CD14-positive monocyte (primary cell): Measurements from ENCODE around the gene KRTAP3-3. TPM values are rescaled to one million over a fixed set of nuclear protein-coding genes. Genes with fewer than 3 reads are reported as not detected.

Experiments
- DNase-seq, 3 donors: peaks; one replicate each; pipeline ENCODE4 v3.0.0-alpha.2; 2011 to 2022
- H2AFZ ChIP-seq: 2 replicates; pipeline ENCODE4 v1.6.0; 2012; ENCODE audit warnings: mild to moderate bottlenecking, low read depth, low read length, inconsistent platforms; ENCODE audit not compliant: insufficient read depth, poor library complexity, severe bottlenecking
- H3K27ac ChIP-seq, 2 donors: 1 replicate in 1 of 2; 2 replicates in 1 of 2; pipeline ENCODE4 v1.5.1; 2012 to 2013; ENCODE audit warnings: low read length in 2 of 2, control low read depth in 1 of 2, inconsistent platforms in 1 of 2, low read depth in 1 of 2, mild to moderate bottlenecking in 1 of 2
- H3K27me3 ChIP-seq, 2 donors: one replicate each; pipeline versions ENCODE4 v1.6.0 to v1.6.1; 2011 to 2013; ENCODE audit warnings: low read length in 2 of 2; ENCODE audit not compliant: control insufficient read depth in 2 of 2, insufficient read depth in 2 of 2
- H3K36me3 ChIP-seq, 2 donors: replicated peaks in 1 of 2; 1 replicate in 1 of 2; 2 replicates in 1 of 2; pipeline versions ENCODE4 v1.5.1 to v1.6.1; 2012 to 2013; ENCODE audit warnings: low read length in 2 of 2, control low read depth in 1 of 2, inconsistent platforms in 1 of 2, mild to moderate bottlenecking in 1 of 2; ENCODE audit not compliant: insufficient read depth in 2 of 2, control insufficient read depth in 1 of 2
- H3K4me1 ChIP-seq, 2 donors: 1 replicate in 1 of 2; 2 replicates in 1 of 2; pipeline versions ENCODE4 v1.5.1 to v1.6.1; 2012 to 2013; ENCODE audit warnings: low read length in 2 of 2, control low read depth in 1 of 2, inconsistent platforms in 1 of 2, mild to moderate bottlenecking in 1 of 2, moderate library complexity in 1 of 2; ENCODE audit not compliant: insufficient read depth in 2 of 2, control insufficient read depth in 1 of 2
- H3K4me2 ChIP-seq: replicated peaks from 2 replicates; pipeline ENCODE3; 2012; ENCODE audit warnings: low read length, moderate library complexity, mild to moderate bottlenecking; ENCODE audit not compliant: poor library complexity, severe bottlenecking; ENCODE audit errors: extremely low read depth
- H3K4me3 ChIP-seq, 3 experiments: fragments of 200-600 bp in 1 of 3; sonication (generic) in 1 of 3; replicated peaks in 1 of 3; 1 replicate in 2 of 3; 2 replicates in 1 of 3; pipeline ENCODE4 v1.5.1; 2011 to 2013; ENCODE audit warnings: low read length in 3 of 3, mild to moderate bottlenecking in 3 of 3, control low read depth in 2 of 3, low read depth in 2 of 3, inconsistent platforms in 1 of 3, moderate library complexity in 1 of 3
- H3K79me2 ChIP-seq: 2 replicates; pipeline ENCODE4 v1.6.0; 2012; ENCODE audit warnings: mild to moderate bottlenecking, control low read depth, inconsistent platforms, low read length, moderate library complexity; ENCODE audit not compliant: insufficient read depth
- H3K9ac ChIP-seq: 2 replicates; pipeline ENCODE4 v1.6.0; 2017; ENCODE audit warnings: low read length, mild to moderate bottlenecking; ENCODE audit not compliant: insufficient read depth, poor library complexity, severe bottlenecking
- H3K9me3 ChIP-seq, 2 donors: replicated peaks in 1 of 2; 1 replicate in 1 of 2; 2 replicates in 1 of 2; pipeline versions ENCODE4 v1.5.1 to v1.6.1; 2012 to 2013; ENCODE audit warnings: low read length in 2 of 2, control low read depth in 1 of 2; ENCODE audit not compliant: control insufficient read depth in 1 of 2, insufficient read depth in 1 of 2
- H4K20me1 ChIP-seq: 2 replicates; pipeline ENCODE4 v1.6.0; 2012; ENCODE audit warnings: mild to moderate bottlenecking, low read length, control low read depth, moderate library complexity; ENCODE audit not compliant: insufficient read depth
- H3K27ac Mint-ChIP-seq, 7 donors: one replicate each; pipeline ENCODE4 v1.8.0; 2020; ENCODE audit warnings: mild to moderate bottlenecking in 7 of 7, mixed read lengths in 7 of 7, moderate library complexity in 6 of 7, inconsistent platforms in 2 of 7
- H3K27me3 Mint-ChIP-seq, 3 donors: one replicate each; pipeline ENCODE4 v1.8.0; 2021 to 2022; ENCODE audit warnings: low read depth in 3 of 3, mild to moderate bottlenecking in 3 of 3, mixed read lengths in 3 of 3, moderate library complexity in 3 of 3, inconsistent platforms in 1 of 3
- H3K36me3 Mint-ChIP-seq, 2 donors: one replicate each; pipeline ENCODE4 v1.8.0; 2020; ENCODE audit warnings: mixed read lengths in 2 of 2, inconsistent platforms in 1 of 2, mild to moderate bottlenecking in 1 of 2
- H3K4me1 Mint-ChIP-seq: one replicate; pipeline ENCODE4 v1.8.0; 2020; ENCODE audit warnings: mild to moderate bottlenecking, mixed read lengths
- H3K4me3 Mint-ChIP-seq, 2 donors: one replicate each; pipeline ENCODE4 v1.8.0; 2020; ENCODE audit warnings: mild to moderate bottlenecking in 2 of 2, mixed read lengths in 2 of 2, moderate library complexity in 1 of 2
- H3K9me3 Mint-ChIP-seq, 7 donors: one replicate each; pipeline ENCODE4 v1.8.0; 2020 to 2022; ENCODE audit warnings: mixed read lengths in 7 of 7, mild to moderate bottlenecking in 6 of 7, moderate library complexity in 6 of 7, inconsistent platforms in 2 of 7
- CTCF ChIP-seq: fragments of 200-600 bp; IDR thresholded peaks from one replicate; pipeline ENCODE4 v1.8.0; 2022; ENCODE audit warnings: antibody characterized with exemption, mild to moderate bottlenecking
- WGBS: methylation state at CpG from one replicate; pipeline ENCODE4 v1.1.5; 2013; ENCODE audit warnings: missing lambda C conversion rate; ENCODE audit not compliant: insufficient coverage; 5-methylcytosine and 5-hydroxymethylcytosine counted together
- intact Hi-C, 2 donors: fragments of 100-400 bp; cut with micrococcal nuclease; formaldehyde crosslinking; loops; one replicate each; pipeline versions ENCODE4 v1.15.0 to v1.15.1; 2023
- polyA plus RNA-seq, 3 donors: library from polyadenylated mRNA; depleted of rRNA in 1 of 3; unstranded in 2 of 3; stranded (reverse) in 1 of 3; fragments of 300-500 nt in 2 of 3; fragments of >200 nt in 1 of 3; fragmentation: Illumina TruSeq in 2 of 3; gene quantifications; 1 replicate in 2 of 3; 2 replicates in 1 of 3; pipeline ENCODE4 v1.2.3, GENCODE V29; 2012 to 2021

Gene KRTAP3-3
- polyA plus RNA-seq, 3 donors, result not detected

DNA sequence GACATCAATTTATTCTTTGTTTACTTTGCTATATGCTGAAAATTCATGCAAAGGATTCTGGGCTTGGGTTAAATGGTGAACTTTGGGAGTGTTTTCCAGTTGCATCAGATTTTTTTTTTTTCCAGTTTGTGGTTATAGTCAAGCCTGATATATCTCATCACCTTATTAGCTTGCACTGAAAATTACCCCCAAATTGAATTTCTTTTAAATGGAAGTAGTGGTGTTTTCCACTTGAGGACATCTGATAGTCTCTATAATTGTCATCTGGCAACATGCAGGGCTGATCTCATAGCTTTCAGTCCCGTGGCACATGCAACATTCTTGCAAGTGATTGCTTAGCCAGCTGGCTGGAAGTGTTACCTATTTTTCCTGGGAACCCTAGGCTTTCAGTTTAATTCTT, 19.6 kb upstream of the KRTAP3-3 start:
- Histone ChIP-seq H3K9me3 (no peaks in the 10 kb centered on the region), H3K79me2 (no peaks in the 10 kb centered on the region), H3K4me3 (no peak overlapping the region), H3K4me2 (no peak overlapping the region), H3K36me3 (no peaks in the 10 kb centered on the region), H3K27me3 (no peaks in the 10 kb centered on the region), H3K9ac (no peak overlapping the region), H3K27ac (no peak overlapping the region), H4K20me1 (no peaks in the 10 kb centered on the region), H3K4me1 (no peaks in the 10 kb centered on the region), H2AFZ (no peak overlapping the region)
- H3K36me3 Mint-ChIP-seq, result no peaks in the 10 kb centered on the region
- no peaks in the 10 kb centered on the region for H3K4me1 Mint-ChIP-seq
- 88% methylated on average over 1 of the region's 1 CpG for WGBS
- intact Hi-C loops, result no loop called here
- H3K9me3 Mint-ChIP-seq, result peaks cover 0 to 2% (median 0%) of the 10 kb centered on the region in 7 donors
- TF ChIP-seq CTCF, result no peak
- peaks cover 0 to 3% (median 2%) of the 10 kb centered on the region in 3 donors for H3K27me3 Mint-ChIP-seq
- no peak for DNase-seq
- no peak overlapping the region for H3K27ac Mint-ChIP-seq
- H3K4me3 Mint-ChIP-seq, result no peak overlapping the region

GRCh38 chr17:41013181-41013580, 19.2 kb upstream of the KRTAP3-3 start:
- Histone ChIP-seq H3K4me3 (no peak overlapping the region), H2AFZ (no peak overlapping the region), H3K9me3 (no peaks in the 10 kb centered on the region), H3K9ac (no peak overlapping the region), H3K27me3 (no peaks in the 10 kb centered on the region), H3K79me2 (no peaks in the 10 kb centered on the region), H3K27ac (no peak overlapping the region), H3K4me2 (no peak overlapping the region), H3K4me1 (no peaks in the 10 kb centered on the region), H4K20me1 (no peaks in the 10 kb centered on the region), H3K36me3 (no peaks in the 10 kb centered on the region)
- Mint-ChIP-seq H3K4me3 (no peak overlapping the region), H3K27ac (no peak overlapping the region), H3K9me3 (peaks cover 0 to 2% (median 0%) of the 10 kb centered on the region in 7 donors), H3K27me3 (peaks cover 0 to 3% (median 3%) of the 10 kb centered on the region in 3 donors), H3K36me3 (no peaks in the 10 kb centered on the region), H3K4me1 (no peaks in the 10 kb centered on the region)
- intact Hi-C loops, result no loop called here
- WGBS, result no CpG with 5 or more reads among the region's 3 CpGs
- no peak for TF ChIP-seq CTCF
- DNase-seq, result no peak
